HG02588 (cell line): ENCODE data around the gene LY6G5C.

Source experiments
- ATAC-seq: cut with Tn5 transposase; IDR thresholded peaks from one replicate; pipeline ENCODE4 v1.9.1; 2021; ENCODE audit warnings: mild to moderate bottlenecking, moderate library complexity; ENCODE audit not compliant: unreplicated experiment

The LY6G5C gene

DNA sequence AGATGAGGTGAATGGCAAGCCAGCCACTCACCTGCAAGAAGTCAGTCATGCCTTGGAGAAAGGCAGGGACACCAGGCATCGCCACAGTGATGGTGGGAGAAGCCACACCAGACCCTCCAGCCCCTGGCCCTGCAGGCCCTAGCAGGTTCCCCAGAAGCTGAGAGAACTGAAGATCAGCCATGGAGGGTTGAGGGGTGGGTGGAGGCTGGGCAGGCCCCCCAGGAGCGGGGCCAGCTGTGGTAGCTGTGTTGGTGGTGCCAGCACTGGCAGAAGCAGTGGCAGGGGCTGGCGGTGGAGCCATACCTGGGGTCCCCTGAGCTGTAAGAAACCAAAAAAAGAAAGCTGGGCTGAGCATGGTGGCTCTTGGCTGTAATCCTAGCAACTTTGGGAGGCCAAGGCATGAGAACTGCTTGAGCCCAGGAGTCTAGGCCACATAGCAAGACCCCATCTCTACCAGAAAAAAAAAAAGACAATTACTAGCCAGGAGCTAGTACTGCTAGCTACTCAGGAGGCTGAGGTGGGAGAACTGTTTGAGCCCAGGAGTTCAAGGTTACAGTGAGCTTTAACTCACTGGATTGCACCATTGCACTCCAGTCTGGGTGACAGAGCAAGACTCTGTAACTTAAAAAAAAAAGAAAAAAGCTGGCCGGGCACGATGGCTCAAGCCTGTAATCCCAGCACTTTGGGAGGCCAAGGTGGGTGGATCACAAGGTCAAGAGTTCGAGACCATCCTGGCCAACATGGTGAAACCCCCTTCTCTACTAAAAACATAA, 37.9 kb downstream of the LY6G5C start:
- no peak for ATAC-seq

DNA sequence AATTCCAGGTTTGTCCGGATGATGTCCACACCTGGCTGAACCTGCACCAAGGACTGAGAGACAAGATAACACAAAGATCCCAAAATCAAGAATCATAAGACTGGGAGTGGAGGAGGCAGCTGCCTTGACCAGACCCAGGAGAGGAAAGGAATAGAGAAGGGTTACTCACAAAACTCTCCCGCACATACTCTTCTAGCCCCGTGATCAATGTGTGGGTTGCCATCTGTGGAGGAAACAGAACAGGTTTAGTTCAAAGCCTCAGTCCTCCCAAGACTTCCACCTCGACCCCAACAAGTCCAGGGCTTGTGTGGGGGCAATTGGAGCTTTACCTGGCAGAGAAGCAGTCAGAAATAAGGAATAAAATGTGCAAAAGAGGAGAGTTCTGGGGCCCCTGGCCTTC, 39.5 kb downstream of the LY6G5C start:
- no peak for ATAC-seq

- ATAC-seq: no peak
Observed at GRCh38 chr6:31640612-31641011, 40.3 kb downstream of the LY6G5C start.

DNA sequence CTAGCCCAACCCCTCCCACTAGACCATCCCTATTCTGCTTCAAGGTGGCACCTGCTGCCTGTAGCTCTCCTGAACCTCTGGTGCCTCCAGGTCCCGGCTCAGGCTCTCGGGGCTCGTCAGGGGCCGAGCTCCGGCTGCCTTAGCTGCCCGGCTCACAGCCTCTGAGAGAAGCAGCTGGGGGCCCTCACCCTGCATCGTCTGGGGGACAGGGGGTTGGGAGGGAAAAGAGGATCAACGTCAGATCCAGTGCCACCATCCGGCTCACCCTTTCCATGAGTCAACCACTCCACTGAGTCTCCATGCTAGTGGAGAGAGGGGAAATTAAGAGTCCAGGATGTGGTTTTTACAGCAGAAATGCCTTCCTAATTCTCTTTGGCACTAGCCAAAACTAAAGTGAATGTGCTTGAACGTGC, 41.4 kb downstream of the LY6G5C start:
- ATAC-seq: no peak

GRCh38 chr6:31639043-31639442, 41.8 kb downstream of the LY6G5C start:
- ATAC-seq: no peak

- no peak for ATAC-seq
Observed at GRCh38 chr6:31636698-31637596, 43.9 kb downstream of the LY6G5C start.

GRCh38 chr6:31634969-31635575, 45.8 kb downstream of the LY6G5C start:
- no peak for ATAC-seq

DNA sequence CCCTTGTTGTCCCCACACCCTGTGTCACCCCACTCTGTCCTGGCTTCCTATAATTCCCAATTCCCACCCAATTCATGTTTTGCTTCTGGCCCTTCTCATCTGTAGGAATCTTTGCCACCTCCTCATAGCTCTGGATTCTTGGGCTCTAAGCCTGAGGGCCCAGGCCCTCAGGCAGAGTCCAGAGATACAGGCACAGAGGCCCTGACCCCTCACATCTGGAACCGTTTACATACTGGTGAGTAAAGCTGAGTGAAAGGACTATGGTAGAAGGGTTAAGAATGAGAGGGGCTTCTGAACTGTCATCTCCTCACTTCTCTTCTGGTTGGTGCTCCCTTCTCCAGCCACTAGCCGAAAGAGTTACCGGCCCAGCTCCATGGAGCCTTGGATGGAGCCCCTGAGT, 46.7 kb downstream of the LY6G5C start:
- ATAC-seq: no peak

DNA sequence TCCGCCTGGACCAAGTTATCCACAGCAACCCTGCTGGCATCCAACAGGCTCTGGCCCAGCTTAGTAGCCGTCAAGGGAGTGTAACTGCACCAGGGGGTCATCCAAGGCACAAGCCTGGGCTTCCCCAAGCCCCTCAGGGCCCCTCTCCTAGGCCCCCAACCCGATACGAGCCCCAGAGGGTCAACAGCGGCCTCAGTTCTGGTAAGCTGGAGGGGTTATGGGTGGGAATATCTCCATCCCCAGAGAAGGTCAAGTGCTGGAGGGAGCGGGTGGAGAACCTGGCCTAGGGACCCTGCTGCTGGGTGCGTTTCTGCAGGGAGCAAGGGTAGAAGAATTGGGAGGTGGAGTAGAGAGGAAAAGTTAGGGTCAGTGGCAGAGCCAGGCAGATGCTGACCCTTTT, 47.4 kb downstream of the LY6G5C start:
- ATAC-seq: no peak

DNA sequence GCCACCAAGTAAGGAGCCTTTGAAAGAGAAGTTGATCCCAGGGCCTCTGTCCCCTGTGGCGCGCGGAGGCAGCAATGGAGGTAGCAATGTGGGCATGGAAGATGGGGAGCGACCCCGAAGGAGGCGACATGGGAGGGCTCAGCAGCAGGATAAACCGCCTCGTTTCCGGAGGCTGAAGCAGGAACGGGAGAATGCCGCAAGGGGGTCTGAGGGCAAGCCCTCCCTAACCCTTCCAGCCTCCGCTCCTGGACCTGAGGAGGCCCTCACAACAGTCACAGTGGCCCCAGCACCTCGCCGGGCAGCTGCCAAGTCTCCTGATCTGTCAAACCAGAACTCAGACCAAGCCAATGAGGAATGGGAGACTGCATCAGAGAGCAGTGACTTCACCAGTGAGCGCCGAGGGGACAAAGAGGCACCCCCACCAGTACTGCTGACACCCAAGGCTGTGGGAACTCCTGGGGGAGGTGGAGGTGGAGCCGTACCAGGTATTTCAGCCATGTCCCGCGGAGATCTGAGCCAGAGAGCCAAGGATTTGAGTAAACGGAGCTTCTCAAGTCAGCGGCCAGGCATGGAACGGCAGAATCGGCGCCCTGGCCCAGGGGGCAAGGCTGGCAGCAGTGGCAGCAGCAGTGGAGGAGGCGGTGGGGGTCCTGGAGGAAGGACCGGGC, 48.5 kb downstream of the LY6G5C start:
- ATAC-seq: no peak

DNA sequence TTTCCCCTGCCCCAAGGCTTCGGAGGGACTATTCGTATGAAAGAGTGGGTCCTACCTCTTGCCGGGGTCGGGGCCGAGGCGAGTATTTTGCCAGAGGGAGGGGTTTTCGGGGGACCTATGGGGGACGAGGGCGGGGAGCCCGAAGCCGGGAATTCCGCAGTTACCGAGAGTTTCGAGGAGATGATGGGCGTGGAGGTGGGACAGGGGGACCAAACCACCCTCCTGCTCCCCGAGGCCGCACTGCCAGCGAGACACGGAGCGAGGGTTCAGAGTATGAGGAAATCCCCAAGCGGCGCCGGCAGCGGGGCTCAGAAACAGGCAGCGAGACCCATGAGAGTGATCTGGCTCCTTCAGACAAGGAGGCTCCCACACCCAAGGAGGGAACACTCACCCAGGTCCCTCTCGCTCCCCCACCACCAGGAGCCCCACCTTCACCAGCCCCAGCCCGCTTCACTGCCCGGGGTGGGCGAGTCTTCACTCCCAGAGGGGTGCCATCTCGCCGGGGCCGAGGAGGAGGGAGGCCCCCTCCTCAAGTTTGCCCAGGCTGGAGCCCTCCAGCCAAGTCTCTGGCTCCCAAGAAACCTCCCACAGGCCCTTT, 49.1 kb downstream of the LY6G5C start:
- ATAC-seq: no peak

- ATAC-seq: no peak
Observed at GRCh38 chr6:31631209-31631608, 49.7 kb downstream of the LY6G5C start.

- no peak for ATAC-seq
Observed at GRCh38 chr6:31630177-31630934, 50.5 kb downstream of the LY6G5C start.

- no peak for ATAC-seq
Observed at GRCh38 chr6:31629014-31629413, 51.9 kb downstream of the LY6G5C start.

DNA sequence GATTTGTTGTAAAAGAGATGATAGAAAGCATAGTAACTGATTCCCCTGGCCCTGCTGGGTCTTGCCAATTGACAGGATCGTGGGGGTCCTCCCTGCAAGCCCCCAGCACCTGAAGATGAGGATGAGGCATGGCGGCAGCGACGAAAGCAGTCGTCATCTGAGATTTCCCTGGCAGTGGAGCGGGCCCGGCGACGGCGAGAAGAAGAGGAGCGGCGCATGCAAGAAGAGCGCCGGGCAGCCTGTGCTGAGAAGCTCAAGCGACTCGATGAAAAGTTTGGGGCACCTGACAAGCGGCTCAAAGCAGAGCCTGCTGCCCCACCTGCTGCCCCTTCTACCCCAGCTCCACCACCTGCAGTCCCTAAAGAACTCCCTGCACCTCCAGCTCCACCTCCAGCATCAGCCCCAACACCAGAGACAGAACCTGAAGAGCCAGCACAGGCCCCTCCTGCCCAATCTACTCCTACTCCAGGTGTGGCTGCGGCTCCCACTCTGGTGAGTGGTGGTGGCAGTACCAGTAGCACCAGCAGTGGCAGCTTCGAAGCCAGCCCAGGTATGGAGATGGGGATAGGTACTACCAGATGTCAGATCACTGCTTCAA, 53.1 kb downstream of the LY6G5C start:
- ATAC-seq: no peak

- ATAC-seq: no peak
Observed at GRCh38 chr6:31626952-31627351, 53.9 kb downstream of the LY6G5C start.
